Panc1 (cell line): ENCODE measurements around the gene TMCC1. TPM values are rescaled to one million over a fixed set of nuclear protein-coding genes. Genes with fewer than 3 reads are reported as not detected.

ENCODE experiments used
- ATAC-seq: fragments of 200-7000 bp; cut with Tn5 transposase; 2 replicates; pipeline ENCODE4 v1.9.1; 2020; ENCODE audit warnings: mild to moderate bottlenecking, moderate library complexity
- BruUV-seq: library from RNA; stranded (reverse); fragments of 400-500 nt; replicated peaks from 2 replicates; lab custom pipeline; 2021; lab: Mats Ljungman, UMichigan
- CTCF ChIA-PET: fragments of 300-600 bp; sonication (Branson Sonifier 250); formaldehyde crosslinking; loops from one replicate; lab custom pipeline; 2022; ENCODE audit warnings: antibody characterized with exemption; lab: Charles Lee
- POLR2A ChIA-PET: fragments of 300-600 bp; sonication (Branson Sonifier 250); formaldehyde crosslinking; loops from one replicate; lab custom pipeline; 2022; ENCODE audit warnings: antibody characterized with exemption; lab: Charles Lee
- DNase-seq: peaks from one replicate; pipeline ENCODE4 v3.0.0-alpha.2; 2010; ENCODE audit warnings: low read depth, low spot score
- H3K27ac ChIP-seq: 2 replicates; pipeline ENCODE4 v1.5.1; 2011; ENCODE audit warnings: mild to moderate bottlenecking, low read length, inconsistent platforms
- H3K27me3 ChIP-seq: fragments of 200-500 bp; sonication (Bioruptor generic); 2 replicates; pipeline ENCODE4 v1.6.0; 2014; ENCODE audit warnings: low read length, inconsistent platforms; ENCODE audit not compliant: control insufficient read depth, insufficient read depth
- H3K36me3 ChIP-seq: fragments of 200-500 bp; sonication (Bioruptor generic); 2 replicates; pipeline ENCODE4 v1.5.1; 2014; ENCODE audit warnings: inconsistent platforms, mild to moderate bottlenecking, low read length, moderate library complexity; ENCODE audit not compliant: control insufficient read depth, insufficient read depth
- H3K4me1 ChIP-seq: 2 replicates; pipeline ENCODE4 v1.5.1; 2011; ENCODE audit warnings: inconsistent platforms, mild to moderate bottlenecking, low read length, moderate library complexity; ENCODE audit not compliant: control insufficient read depth, insufficient read depth
- H3K4me3 ChIP-seq, 2 experiments: 2 replicates each; pipeline ENCODE4 v1.5.1; 2011 to 2012; ENCODE audit warnings: low read depth in 2 of 2, low read length in 2 of 2, mild to moderate bottlenecking in 2 of 2, inconsistent platforms in 1 of 2, moderate library complexity in 1 of 2
- H3K9me3 ChIP-seq: fragments of 200-500 bp; sonication (Bioruptor generic); 2 replicates; pipeline ENCODE4 v1.5.1; 2014; ENCODE audit warnings: low read depth, mild to moderate bottlenecking, inconsistent platforms, low read length, moderate library complexity; ENCODE audit not compliant: control insufficient read depth, insufficient read depth
- CTCF ChIP-seq: fragments of 450-650 bp; IDR thresholded peaks from 2 replicates; pipeline ENCODE4 v1.5.1; 2017; ENCODE audit warnings: mild to moderate bottlenecking
- POLR2AphosphoS5 ChIP-seq: IDR thresholded peaks from 2 replicates; pipeline ENCODE4 v1.6.1; 2012; ENCODE audit warnings: mild to moderate bottlenecking, low read depth, low read length, moderate library complexity
- SIN3A ChIP-seq: IDR thresholded peaks from 2 replicates; pipeline ENCODE4 v1.6.1; 2012; ENCODE audit warnings: low read depth, mild to moderate bottlenecking, low read length, moderate library complexity, borderline replicate concordance; ENCODE audit not compliant: insufficient read depth
- TCF7L2 ChIP-seq: IDR thresholded peaks from 2 replicates; pipeline ENCODE4 v1.6.1; 2011; ENCODE audit warnings: mild to moderate bottlenecking, low read depth, low read length, inconsistent platforms
- in situ Hi-C: cut with HindIII; loops from 2 replicates; pipeline ENCODE4 v1.10.0; 2016; ENCODE audit warnings: low sequenced_read_pairs, low pct_unique_long_range_greater_than_20kb
- intact Hi-C: fragments of 100-400 bp; cut with micrococcal nuclease; formaldehyde crosslinking; loops from one replicate; pipeline ENCODE4 v1.10.0; 2022; ENCODE audit not compliant: unreplicated experiment
- total RNA-seq: library from RNA; stranded (reverse); gene quantifications from one replicate; pipeline ENCODE4 v1.2.1, GENCODE V29; 2021; ENCODE audit not compliant: unreplicated experiment

Gene TMCC1
- total RNA-seq, 1 experiment from 2014 or later = 33.2 TPM

DNA sequence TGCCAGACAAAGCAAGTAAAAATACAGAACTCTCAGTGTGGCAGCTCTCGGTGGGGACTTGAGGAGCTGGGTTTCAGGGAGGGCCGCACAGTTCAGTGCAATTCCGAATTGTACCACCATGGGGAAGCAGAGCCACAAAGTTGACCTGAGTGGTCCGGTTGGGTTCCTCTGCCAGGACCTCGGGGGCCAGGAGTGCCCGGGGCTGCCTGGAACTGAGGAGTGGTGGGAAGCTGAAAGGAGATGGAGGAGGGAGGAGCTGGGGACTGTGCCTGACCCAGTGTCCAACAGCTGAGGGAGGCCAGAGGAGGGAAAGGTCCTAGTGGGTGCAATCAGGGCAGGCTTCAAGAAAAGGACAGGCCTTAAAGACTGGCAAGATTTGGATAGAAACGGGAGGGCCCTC lies 48.8 kb upstream of the TMCC1 start:
- no TSS peak for BruUV-seq
- Histone ChIP-seq H3K27ac (no peak overlapping the region), H3K4me3 (no peak overlapping the region), H3K9me3 (no peaks in the 10 kb centered on the region), H3K27me3 (peaks cover 5% of the 10 kb centered on the region; the same call in 1 of the 2 replicates), H3K4me1 (no peaks in the 10 kb centered on the region), H3K36me3 (no peaks in the 10 kb centered on the region)
- POLR2A ChIA-PET = interaction anchor here (0.5 kb wide), 1 partner anchor 154 kb away, joined by 3 read pairs; no protein-coding TSS in a partner anchor
- CTCF ChIA-PET = interaction anchor here (0.6 to 2.3 kb wide), 12 partner anchors 51 to 375 kb away, joined by 3 to 13 read pairs (median 4); no protein-coding TSS in a partner anchor
- DNase-seq = peak; percentile 42
- intact Hi-C loops = loop anchor here (2.0 to 5.0 kb wide), 3 partner anchors 50 to 149 kb away; no protein-coding TSS in a partner anchor
- peak; percentile 96 for ATAC-seq
- in situ Hi-C loops = no loop called here
- peak; percentile 93 for TF ChIP-seq CTCF
- TF ChIP-seq TCF7L2 = no peak

- CTCF ChIA-PET = no interaction called here
- no peak for TF ChIP-seq TCF7L2
- TF ChIP-seq SIN3A = no peak
- no peak for TF ChIP-seq POLR2AphosphoS5
- in situ Hi-C loops = no loop called here
Observed at GRCh38 chr3:129940086-129940485, 46.6 kb upstream of the TMCC1 start.

GRCh38 chr3:129938140-129938930 lies 44.8 kb upstream of the TMCC1 start:
- BruUV-seq = no TSS peak
- Histone ChIP-seq H3K9me3 (no peaks in the 10 kb centered on the region), H3K36me3 (no peaks in the 10 kb centered on the region), H3K27me3 (no peaks in the 10 kb centered on the region), H3K4me3 (no peak overlapping the region), H3K4me1 (no peaks in the 10 kb centered on the region), H3K27ac (no peak overlapping the region)
- ATAC-seq = no peak
- TF ChIP-seq TCF7L2 (no peak), CTCF (peak; percentile 34), SIN3A (no peak)
- DNase-seq = no peak
- in situ Hi-C loops = no loop called here
- POLR2A ChIA-PET = interaction anchor here (0.6 kb wide), 1 partner anchor 75 kb away, joined by 3 read pairs; no protein-coding TSS in a partner anchor
- intact Hi-C loops = no loop called here
- CTCF ChIA-PET = interaction anchor here (0.6 kb wide), 2 partner anchors 11 to 146 kb away, joined by 3 read pairs; no protein-coding TSS in a partner anchor

More at GRCh38 chr3:129940086-129940485, 46.6 kb upstream of the TMCC1 start:
- DNase-seq (no peak), ATAC-seq (no peak)
- intact Hi-C loops = loop anchor here (5.0 kb wide), 1 partner anchor 52 kb away; no protein-coding TSS in a partner anchor
- Histone ChIP-seq H3K27me3 (no peaks in the 10 kb centered on the region), H3K36me3 (no peaks in the 10 kb centered on the region), H3K27ac (no peak overlapping the region), H3K9me3 (no peaks in the 10 kb centered on the region), H3K4me3 (no peak overlapping the region), H3K4me1 (no peaks in the 10 kb centered on the region)
- BruUV-seq = no TSS peak
- POLR2A ChIA-PET = no interaction called here
